ENCODE data around the gene FOXQ1.

FOXQ1 gene

GRCh38 chr6:1327630-1328029, 15.7 kb downstream of the FOXQ1 start:
- Histone ChIP-seq H3K9me3 (ENCODE audit: control insufficient read depth, low read length) (no peaks in the 10 kb centered on the region), H3K4me1 (ENCODE audit: control insufficient read depth, insufficient read depth, low read length) (peaks cover 58% of the 10 kb centered on the region), H3K9ac (ENCODE audit: low read length) (no peak overlapping the region), H3K4me3 (ENCODE audit: low read length) (no peak overlapping the region), H3K27me3 (ENCODE audit: control insufficient read depth, insufficient read depth, low read length) (no peaks in the 10 kb centered on the region), H3K36me3 (ENCODE audit: control insufficient read depth, insufficient read depth, low read length) (no peaks in the 10 kb centered on the region)

GRCh38 chr6:1328129-1328800, 16.4 kb downstream of the FOXQ1 start:
- Histone ChIP-seq H3K36me3 (ENCODE audit: control insufficient read depth, insufficient read depth, low read length) (no peaks in the 10 kb centered on the region), H3K4me1 (ENCODE audit: control insufficient read depth, insufficient read depth, low read length) (peaks cover 53% of the 10 kb centered on the region), H3K4me3 (ENCODE audit: low read length) (no peak overlapping the region), H3K9me3 (ENCODE audit: control insufficient read depth, low read length) (no peaks in the 10 kb centered on the region), H3K27me3 (ENCODE audit: control insufficient read depth, insufficient read depth, low read length) (no peaks in the 10 kb centered on the region), H3K9ac (ENCODE audit: low read length) (no peak overlapping the region)

GRCh38 chr6:1329708-1330107, 17.8 kb downstream of the FOXQ1 start:
- no peak overlapping the region for H3K9ac ChIP-seq (ENCODE audit: low read length)
- H3K36me3 ChIP-seq (ENCODE audit: control insufficient read depth, insufficient read depth, low read length), result no peaks in the 10 kb centered on the region
- H3K4me3 ChIP-seq (ENCODE audit: low read length), result no peak overlapping the region
- no peaks in the 10 kb centered on the region for H3K9me3 ChIP-seq (ENCODE audit: control insufficient read depth, low read length)
- no peaks in the 10 kb centered on the region for H3K27me3 ChIP-seq (ENCODE audit: control insufficient read depth, insufficient read depth, low read length)
- H3K4me1 ChIP-seq (ENCODE audit: control insufficient read depth, insufficient read depth, low read length), result peaks cover 43% of the 10 kb centered on the region

DNA sequence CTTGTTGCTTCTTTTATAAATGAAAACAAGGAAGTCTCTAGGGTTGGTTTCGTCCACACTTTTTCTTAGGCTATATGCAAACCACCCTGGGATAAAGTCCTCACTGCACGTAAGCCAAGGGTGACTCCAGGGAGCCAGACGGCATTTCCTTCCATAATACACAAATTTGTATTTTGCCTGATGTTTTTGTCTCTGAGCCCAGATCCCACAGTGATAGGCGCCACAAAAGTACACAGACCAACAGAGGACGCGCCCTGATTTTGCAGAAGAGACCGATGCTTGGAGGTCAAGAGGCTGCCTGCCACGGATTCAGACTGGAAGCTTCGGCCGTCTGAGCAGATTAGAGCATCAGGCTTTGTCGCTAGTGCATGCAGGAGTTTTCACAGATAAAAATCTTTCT, 22.8 kb downstream of the FOXQ1 start:
- no peak overlapping the region for H3K4me3 ChIP-seq (ENCODE audit: low read length)
- peaks cover 21% of the 10 kb centered on the region for H3K4me1 ChIP-seq (ENCODE audit: control insufficient read depth, insufficient read depth, low read length)
- no peaks in the 10 kb centered on the region for H3K9me3 ChIP-seq (ENCODE audit: control insufficient read depth, low read length)
- H3K9ac ChIP-seq (ENCODE audit: low read length), result peak overlapping the region; percentile 23
- H3K36me3 ChIP-seq (ENCODE audit: control insufficient read depth, insufficient read depth, low read length), result no peaks in the 10 kb centered on the region
- H3K27me3 ChIP-seq (ENCODE audit: control insufficient read depth, insufficient read depth, low read length), result no peaks in the 10 kb centered on the region

DNA sequence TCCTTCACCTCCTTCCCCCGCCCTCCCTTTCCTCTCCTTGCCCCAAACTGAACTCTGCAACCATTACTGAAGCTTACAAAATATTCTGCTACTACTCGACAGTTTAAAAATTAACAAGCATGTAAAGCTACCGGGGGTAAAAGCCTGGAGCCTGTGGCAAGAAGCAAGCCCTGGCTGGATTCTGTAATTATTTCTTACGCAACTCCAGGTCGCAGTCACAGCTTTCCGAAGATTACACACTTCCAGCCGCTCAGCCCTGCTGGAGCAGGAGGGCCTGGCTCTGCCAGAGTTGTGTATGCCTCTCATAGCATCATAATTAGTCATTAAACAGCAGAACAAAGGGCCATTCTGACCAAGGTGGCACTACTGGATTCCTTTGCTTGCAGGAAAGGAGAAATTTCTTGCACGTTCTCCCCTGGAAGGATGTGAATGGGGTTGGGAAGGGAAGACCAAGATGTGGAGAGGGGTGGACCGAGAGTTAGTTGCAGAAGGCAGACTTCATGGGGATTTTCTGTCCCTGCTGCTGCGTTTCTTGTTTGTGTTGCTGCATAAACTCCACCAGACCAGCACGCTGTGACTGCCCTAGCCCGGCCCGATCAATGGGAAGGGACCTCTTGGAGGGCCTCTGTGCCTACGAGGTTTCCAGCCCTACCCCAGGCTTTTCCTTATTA, 23.6 kb downstream of the FOXQ1 start:
- H3K9ac ChIP-seq (ENCODE audit: low read length), result peak overlapping the region; percentile 23
- no peaks in the 10 kb centered on the region for H3K9me3 ChIP-seq (ENCODE audit: control insufficient read depth, low read length)
- H3K4me1 ChIP-seq (ENCODE audit: control insufficient read depth, insufficient read depth, low read length), result peaks cover 21% of the 10 kb centered on the region
- H3K27me3 ChIP-seq (ENCODE audit: control insufficient read depth, insufficient read depth, low read length), result no peaks in the 10 kb centered on the region
- no peaks in the 10 kb centered on the region for H3K36me3 ChIP-seq (ENCODE audit: control insufficient read depth, insufficient read depth, low read length)
- H3K4me3 ChIP-seq (ENCODE audit: low read length), result no peak overlapping the region

GRCh38 chr6:1336246-1336843, 24.4 kb downstream of the FOXQ1 start:
- Histone ChIP-seq H3K36me3 (ENCODE audit: control insufficient read depth, insufficient read depth, low read length) (no peaks in the 10 kb centered on the region), H3K27me3 (ENCODE audit: control insufficient read depth, insufficient read depth, low read length) (no peaks in the 10 kb centered on the region), H3K4me3 (ENCODE audit: low read length) (no peak overlapping the region), H3K9me3 (ENCODE audit: control insufficient read depth, low read length) (no peaks in the 10 kb centered on the region), H3K9ac (ENCODE audit: low read length) (no peak overlapping the region), H3K4me1 (ENCODE audit: control insufficient read depth, insufficient read depth, low read length) (peaks cover 21% of the 10 kb centered on the region)

DNA sequence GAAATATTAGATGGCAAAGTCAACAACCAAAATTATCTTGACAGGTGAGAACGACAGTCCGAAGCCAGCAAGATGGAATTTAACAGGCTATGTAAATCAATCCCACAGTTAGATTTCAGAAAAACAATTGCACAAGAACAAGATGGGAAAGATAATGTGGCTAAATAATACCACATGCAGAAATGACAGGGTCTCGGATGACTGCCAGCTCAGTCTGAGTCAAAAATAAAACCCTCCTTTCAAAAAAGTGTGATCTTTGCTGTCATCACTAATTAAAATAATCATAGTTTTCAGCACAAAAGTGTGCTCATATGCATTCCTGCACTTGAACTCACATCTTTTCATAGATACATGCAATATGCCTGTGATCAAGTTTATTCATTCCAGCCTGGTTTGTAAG, 25.9 kb downstream of the FOXQ1 start:
- Histone ChIP-seq H3K27me3 (ENCODE audit: control insufficient read depth, insufficient read depth, low read length) (no peaks in the 10 kb centered on the region), H3K9me3 (ENCODE audit: control insufficient read depth, low read length) (no peaks in the 10 kb centered on the region), H3K4me3 (ENCODE audit: low read length) (no peak overlapping the region), H3K9ac (ENCODE audit: low read length) (no peak overlapping the region), H3K4me1 (ENCODE audit: control insufficient read depth, insufficient read depth, low read length) (peaks cover 21% of the 10 kb centered on the region), H3K36me3 (ENCODE audit: control insufficient read depth, insufficient read depth, low read length) (no peaks in the 10 kb centered on the region)

DNA sequence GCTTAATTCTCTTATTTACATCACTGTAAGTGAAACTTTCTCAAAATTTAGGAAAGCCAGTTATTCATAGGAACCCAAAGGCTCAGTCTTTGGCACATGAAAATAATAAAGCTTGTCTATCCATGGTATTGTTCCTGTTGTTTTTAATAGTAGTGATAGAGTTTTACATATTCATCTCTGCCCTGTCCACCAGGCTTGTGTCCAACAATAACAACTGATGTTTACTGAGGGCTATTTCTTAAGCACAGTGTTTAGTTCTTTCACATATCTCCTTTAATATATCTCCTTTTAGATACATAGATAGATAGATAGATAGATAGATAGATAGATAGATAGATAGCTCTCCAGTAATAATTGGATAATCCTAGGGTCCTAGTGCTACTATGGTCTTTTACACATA, 34.2 kb downstream of the FOXQ1 start:
- Histone ChIP-seq H3K9ac (ENCODE audit: low read length) (no peak overlapping the region), H3K9me3 (ENCODE audit: control insufficient read depth, low read length) (no peaks in the 10 kb centered on the region), H3K4me3 (ENCODE audit: low read length) (no peak overlapping the region), H3K36me3 (ENCODE audit: control insufficient read depth, insufficient read depth, low read length) (no peaks in the 10 kb centered on the region), H3K27me3 (ENCODE audit: control insufficient read depth, insufficient read depth, low read length) (no peaks in the 10 kb centered on the region), H3K4me1 (ENCODE audit: control insufficient read depth, insufficient read depth, low read length) (no peaks in the 10 kb centered on the region)

- H3K36me3 ChIP-seq (ENCODE audit: control insufficient read depth, insufficient read depth, low read length), result no peaks in the 10 kb centered on the region
- H3K9me3 ChIP-seq (ENCODE audit: control insufficient read depth, low read length), result no peaks in the 10 kb centered on the region
- no peak overlapping the region for H3K4me3 ChIP-seq (ENCODE audit: low read length)
- no peak overlapping the region for H3K9ac ChIP-seq (ENCODE audit: low read length)
- no peaks in the 10 kb centered on the region for H3K4me1 ChIP-seq (ENCODE audit: control insufficient read depth, insufficient read depth, low read length)
- H3K27me3 ChIP-seq (ENCODE audit: control insufficient read depth, insufficient read depth, low read length), result no peaks in the 10 kb centered on the region
These were observed 34.7 kb downstream of the FOXQ1 start for GRCh38 chr6:1346558-1347091.

GRCh38 chr6:1347161-1347560, 35.3 kb downstream of the FOXQ1 start:
- Histone ChIP-seq H3K36me3 (ENCODE audit: control insufficient read depth, insufficient read depth, low read length) (no peaks in the 10 kb centered on the region), H3K9me3 (ENCODE audit: control insufficient read depth, low read length) (no peaks in the 10 kb centered on the region), H3K9ac (ENCODE audit: low read length) (no peak overlapping the region), H3K4me1 (ENCODE audit: control insufficient read depth, insufficient read depth, low read length) (no peaks in the 10 kb centered on the region), H3K4me3 (ENCODE audit: low read length) (no peak overlapping the region), H3K27me3 (ENCODE audit: control insufficient read depth, insufficient read depth, low read length) (no peaks in the 10 kb centered on the region)

- Histone ChIP-seq H3K36me3 (ENCODE audit: control insufficient read depth, insufficient read depth, low read length) (no peaks in the 10 kb centered on the region), H3K4me1 (ENCODE audit: control insufficient read depth, insufficient read depth, low read length) (no peaks in the 10 kb centered on the region), H3K9ac (ENCODE audit: low read length) (no peak overlapping the region), H3K27me3 (ENCODE audit: control insufficient read depth, insufficient read depth, low read length) (no peaks in the 10 kb centered on the region), H3K9me3 (ENCODE audit: control insufficient read depth, low read length) (no peaks in the 10 kb centered on the region), H3K4me3 (ENCODE audit: low read length) (no peak overlapping the region)
These were observed 36.8 kb downstream of the FOXQ1 start for GRCh38 chr6:1348675-1349074.

- Histone ChIP-seq H3K9me3 (ENCODE audit: control insufficient read depth, low read length) (no peaks in the 10 kb centered on the region), H3K4me3 (ENCODE audit: low read length) (no peak overlapping the region), H3K27me3 (ENCODE audit: control insufficient read depth, insufficient read depth, low read length) (no peaks in the 10 kb centered on the region), H3K9ac (ENCODE audit: low read length) (no peak overlapping the region), H3K4me1 (ENCODE audit: control insufficient read depth, insufficient read depth, low read length) (no peaks in the 10 kb centered on the region), H3K36me3 (ENCODE audit: control insufficient read depth, insufficient read depth, low read length) (no peaks in the 10 kb centered on the region)
These were observed 37.8 kb downstream of the FOXQ1 start for GRCh38 chr6:1349655-1350054.

All from mucosa of stomach (tissue), 1 donor.